ENCODE measurements around the gene FARS2. TPM values are rescaled to one million over a fixed set of nuclear protein-coding genes. Genes with fewer than 3 reads are reported as not detected.

Gene FARS2
- total and polyA plus RNA-seq, 2 donors (not counting 3 experiments of a cell fraction or from before 2014, with no cell fraction given): 20.2 to 20.5 TPM

GRCh38 chr6:5744497-5744896 lies 483.2 kb downstream of the FARS2 start:
- Histone ChIP-seq H4K20me1 (replicated peaks; ENCODE audit: control insufficient read depth, extremely low read depth, insufficient read depth, low read length) (no peaks in the 10 kb centered on the region), H3K36me3 (ENCODE audit: control insufficient read depth in 2 of 2, extremely low read depth in 1 of 2, insufficient read depth in 2 of 2, low read length in 2 of 2) (no peaks in the 10 kb centered on the region), H3K4me1 (ENCODE audit: control insufficient read depth, extremely low read depth, insufficient read depth, low read length) (no peaks in the 10 kb centered on the region), H3K9ac (replicated peaks; ENCODE audit: extremely low read depth, insufficient read depth, low read length) (no peak overlapping the region), H3K4me2 (ENCODE audit: insufficient read depth, low read length) (no peak overlapping the region), H3K79me2 (ENCODE audit: control insufficient read depth, insufficient read depth, low read length) (no peaks in the 10 kb centered on the region), H3K27me3 (ENCODE audit: control insufficient read depth in 2 of 2, insufficient read depth in 2 of 2, low read length in 2 of 2) (no peaks in the 10 kb centered on the region), H3K4me3 (replicated peaks in 1 of 3; ENCODE audit: insufficient read depth in 1 of 3, low read depth in 1 of 3, low read length in 3 of 3) (no peak overlapping the region), H3K9me1 (replicated peaks; ENCODE audit: control insufficient read depth, extremely low read depth, insufficient read depth, low read length) (no peaks in the 10 kb centered on the region), H2AFZ (ENCODE audit: low read depth, low read length) (no peak overlapping the region), H3K9me3 (replicated peaks; ENCODE audit: control insufficient read depth, insufficient read depth, low read length) (no peaks in the 10 kb centered on the region), H3K27ac (ENCODE audit: insufficient read depth, low read depth, low read length) (no peak overlapping the region)
- no peak for DNase-seq (ENCODE audit: low read depth, low spot score)
- dilution Hi-C loops (cut with MboI; ENCODE audit: extremely low pct_ligation_motif_present, low sequenced_read_pairs) (no loop called here), intact Hi-C loops (cut with micrococcal nuclease) (no loop called here)
- TF ChIP-seq POLR2A (IDR thresholded peaks at IDR 0.05; ENCODE audit: low read depth, low read length) (no peak), JUN (IDR thresholded peaks at IDR 0.05; ENCODE audit: borderline replicate concordance, insufficient read depth, insufficient read length, low read depth) (no peak), FOS (IDR thresholded peaks at IDR 0.05; ENCODE audit: borderline replicate concordance, insufficient read depth, low read length) (no peak), EZH2 (IDR thresholded peaks at IDR 0.05; ENCODE audit: borderline replicate concordance, low read depth, low read length, severe bottlenecking) (no peak), GATA2 (IDR thresholded peaks at IDR 0.05; ENCODE audit: insufficient read depth, insufficient read length, low read depth, low read length) (no peak), POLR2AphosphoS5 (IDR thresholded peaks at IDR 0.05; ENCODE audit: insufficient read depth, low read depth, low read length) (no peak), MYC (IDR thresholded peaks at IDR 0.05; ENCODE audit: low read depth, low read length) (no peak)
- TF ChIP-seq, protein P1, sequence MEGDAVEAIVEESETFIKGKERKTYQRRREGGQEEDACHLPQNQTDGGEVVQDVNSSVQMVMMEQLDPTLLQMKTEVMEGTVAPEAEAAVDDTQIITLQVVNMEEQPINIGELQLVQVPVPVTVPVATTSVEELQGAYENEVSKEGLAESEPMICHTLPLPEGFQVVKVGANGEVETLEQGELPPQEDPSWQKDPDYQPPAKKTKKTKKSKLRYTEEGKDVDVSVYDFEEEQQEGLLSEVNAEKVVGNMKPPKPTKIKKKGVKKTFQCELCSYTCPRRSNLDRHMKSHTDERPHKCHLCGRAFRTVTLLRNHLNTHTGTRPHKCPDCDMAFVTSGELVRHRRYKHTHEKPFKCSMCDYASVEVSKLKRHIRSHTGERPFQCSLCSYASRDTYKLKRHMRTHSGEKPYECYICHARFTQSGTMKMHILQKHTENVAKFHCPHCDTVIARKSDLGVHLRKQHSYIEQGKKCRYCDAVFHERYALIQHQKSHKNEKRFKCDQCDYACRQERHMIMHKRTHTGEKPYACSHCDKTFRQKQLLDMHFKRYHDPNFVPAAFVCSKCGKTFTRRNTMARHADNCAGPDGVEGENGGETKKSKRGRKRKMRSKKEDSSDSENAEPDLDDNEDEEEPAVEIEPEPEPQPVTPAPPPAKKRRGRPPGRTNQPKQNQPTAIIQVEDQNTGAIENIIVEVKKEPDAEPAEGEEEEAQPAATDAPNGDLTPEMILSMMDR (IDR thresholded peaks at IDR 0.05; ENCODE audit: extremely low read depth in 1 of 2, insufficient read depth in 1 of 2, low read depth in 1 of 2, low read length in 2 of 2): no peak
- TF ChIP-seq, protein P2, sequence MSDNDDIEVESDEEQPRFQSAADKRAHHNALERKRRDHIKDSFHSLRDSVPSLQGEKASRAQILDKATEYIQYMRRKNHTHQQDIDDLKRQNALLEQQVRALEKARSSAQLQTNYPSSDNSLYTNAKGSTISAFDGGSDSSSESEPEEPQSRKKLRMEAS (IDR thresholded peaks at IDR 0.05; ENCODE audit: insufficient read depth, insufficient read length): no peak
- no TSS peak for BruUV-seq (replicated peaks)
- ChIA-PET POLR2A (no interaction called here), CTCF (no interaction called here)
- FAIRE-seq: no peak
